Colonic mucosa (tissue), 4 donors: ENCODE results near the gene NAALAD2. TPM values are rescaled to one million over a fixed set of nuclear protein-coding genes. Genes with fewer than 3 reads are reported as not detected.
"Not testable (repeated sequence)": the region's sequence is repeated elsewhere in the genome, so short reads cannot be mapped to it uniquely, and the experiment has no call there.

Experiments
- DNase-seq: peaks from one replicate; pipeline ENCODE4 v3.0.0-alpha.2; 2020
- H3K27ac ChIP-seq: fragments of 200-600 bp; one replicate; pipeline ENCODE4 v1.8.0; 2021
- H3K27me3 ChIP-seq: fragments of 200-600 bp; one replicate; pipeline ENCODE4 v1.8.0; 2021
- H3K36me3 ChIP-seq: fragments of 200-600 bp; one replicate; pipeline ENCODE4 v1.8.0; 2021
- H3K4me1 ChIP-seq: fragments of 200-600 bp; one replicate; pipeline ENCODE4 v1.8.0; 2021; ENCODE audit warnings: mild to moderate bottlenecking
- H3K4me3 ChIP-seq: fragments of 200-600 bp; one replicate; pipeline ENCODE4 v1.8.0; 2021
- H3K9ac ChIP-seq, 2 donors: one replicate each; pipeline ENCODE4 v1.7.0; 2013; ENCODE audit warnings: control low read depth in 2 of 2, low read depth in 2 of 2, low read length in 2 of 2
- H3K9me3 ChIP-seq: fragments of 200-600 bp; one replicate; pipeline ENCODE4 v1.8.0; 2021
- intact Hi-C: fragments of 100-400 bp; cut with DNase I; formaldehyde crosslinking; loops from one replicate; pipeline ENCODE4 v1.14.1; 2022
- total RNA-seq, 2 donors: library from RNA; stranded (reverse); fragmentation: NEBNext Ultra II Directional in 1 of 2; extraction: Animal tissue kit (Norgen Biotek cat#: 25700) in 1 of 2; gene quantifications; one replicate each; pipeline ENCODE4 v1.2.1, GENCODE V29; 2021
- TF ChIP-seq, protein P1 (sequence below): fragments of 200-600 bp; IDR thresholded peaks from one replicate; pipeline ENCODE4 v1.8.0; 2022; ENCODE audit warnings: antibody characterized with exemption, mild to moderate bottlenecking
- donor health status: healthy.
- donor health status: DM: no; HTN: no; CAD: no.
- donor health status: DM: no; HTN: no; CAD: no.

NAALAD2 gene
- total RNA-seq, 2 donors from 2014 or later: 0.25 to 0.61 TPM

DNA sequence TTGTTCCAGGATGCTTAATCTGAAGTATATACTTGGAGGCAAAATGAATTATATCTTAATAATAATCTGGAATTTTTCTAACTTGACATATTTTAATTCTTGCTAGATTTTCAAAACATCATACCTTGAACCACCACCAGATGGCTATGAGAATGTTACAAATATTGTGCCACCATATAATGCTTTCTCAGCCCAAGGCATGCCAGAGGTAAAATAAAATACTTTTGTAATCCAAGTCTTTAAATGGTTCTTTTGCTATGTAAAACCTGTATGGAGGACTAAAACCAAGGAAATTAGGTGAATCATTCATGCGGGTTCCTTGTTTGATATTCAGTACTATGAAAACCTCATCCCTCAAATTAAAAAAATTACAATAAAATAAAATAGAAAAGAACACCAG lies 14.4 kb downstream of the NAALAD2 start:
- H3K36me3 ChIP-seq: no peaks in the 10 kb centered on the region
- no peaks in the 10 kb centered on the region for H3K27me3 ChIP-seq
- no peaks in the 10 kb centered on the region for H3K4me1 ChIP-seq
- H3K4me3 ChIP-seq: no peak overlapping the region
- DNase-seq: no peak
- no peaks in the 10 kb centered on the region for H3K9me3 ChIP-seq
- no peak overlapping the region for H3K9ac ChIP-seq
- H3K27ac ChIP-seq: no peak overlapping the region
- TF ChIP-seq, protein P1, sequence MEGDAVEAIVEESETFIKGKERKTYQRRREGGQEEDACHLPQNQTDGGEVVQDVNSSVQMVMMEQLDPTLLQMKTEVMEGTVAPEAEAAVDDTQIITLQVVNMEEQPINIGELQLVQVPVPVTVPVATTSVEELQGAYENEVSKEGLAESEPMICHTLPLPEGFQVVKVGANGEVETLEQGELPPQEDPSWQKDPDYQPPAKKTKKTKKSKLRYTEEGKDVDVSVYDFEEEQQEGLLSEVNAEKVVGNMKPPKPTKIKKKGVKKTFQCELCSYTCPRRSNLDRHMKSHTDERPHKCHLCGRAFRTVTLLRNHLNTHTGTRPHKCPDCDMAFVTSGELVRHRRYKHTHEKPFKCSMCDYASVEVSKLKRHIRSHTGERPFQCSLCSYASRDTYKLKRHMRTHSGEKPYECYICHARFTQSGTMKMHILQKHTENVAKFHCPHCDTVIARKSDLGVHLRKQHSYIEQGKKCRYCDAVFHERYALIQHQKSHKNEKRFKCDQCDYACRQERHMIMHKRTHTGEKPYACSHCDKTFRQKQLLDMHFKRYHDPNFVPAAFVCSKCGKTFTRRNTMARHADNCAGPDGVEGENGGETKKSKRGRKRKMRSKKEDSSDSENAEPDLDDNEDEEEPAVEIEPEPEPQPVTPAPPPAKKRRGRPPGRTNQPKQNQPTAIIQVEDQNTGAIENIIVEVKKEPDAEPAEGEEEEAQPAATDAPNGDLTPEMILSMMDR: no peak
- intact Hi-C loops: no loop called here

DNA sequence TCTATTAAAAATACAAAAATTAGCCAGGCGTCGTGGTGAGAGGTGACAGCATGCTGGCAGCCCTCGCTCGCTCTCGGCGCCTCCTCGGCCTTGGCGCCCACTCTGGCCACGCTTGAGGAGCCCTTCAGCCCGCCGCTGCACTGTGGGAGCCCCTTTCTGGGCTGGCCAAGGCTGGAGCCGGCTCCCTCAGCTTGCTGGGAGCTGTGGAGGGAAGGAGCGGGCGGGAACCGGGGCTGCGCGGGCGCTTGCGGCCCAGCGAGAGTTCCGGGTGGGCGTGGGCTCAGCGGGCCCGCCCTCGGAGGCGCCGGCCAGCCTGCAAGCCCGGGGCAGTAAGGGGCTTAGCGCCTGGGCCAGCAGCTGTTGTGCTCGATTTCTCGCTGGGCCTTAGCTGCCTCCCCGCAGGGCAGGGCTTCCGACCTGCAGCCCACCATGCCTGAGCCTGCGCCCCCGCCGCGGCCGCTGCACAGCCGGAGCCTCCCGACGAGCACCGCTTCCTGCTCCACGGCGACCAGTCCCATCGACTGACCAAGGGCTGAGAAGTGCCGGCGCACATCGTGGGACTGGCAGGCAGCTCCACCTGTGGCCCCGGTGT lies 32.6 kb downstream of the NAALAD2 start:
- intact Hi-C loops, H3K36me3 ChIP-seq, H3K9ac ChIP-seq, H3K4me3 ChIP-seq, H3K27ac ChIP-seq, DNase-seq, H3K27me3 ChIP-seq, H3K9me3 ChIP-seq, H3K4me1 ChIP-seq: not testable (repeated sequence)

DNA sequence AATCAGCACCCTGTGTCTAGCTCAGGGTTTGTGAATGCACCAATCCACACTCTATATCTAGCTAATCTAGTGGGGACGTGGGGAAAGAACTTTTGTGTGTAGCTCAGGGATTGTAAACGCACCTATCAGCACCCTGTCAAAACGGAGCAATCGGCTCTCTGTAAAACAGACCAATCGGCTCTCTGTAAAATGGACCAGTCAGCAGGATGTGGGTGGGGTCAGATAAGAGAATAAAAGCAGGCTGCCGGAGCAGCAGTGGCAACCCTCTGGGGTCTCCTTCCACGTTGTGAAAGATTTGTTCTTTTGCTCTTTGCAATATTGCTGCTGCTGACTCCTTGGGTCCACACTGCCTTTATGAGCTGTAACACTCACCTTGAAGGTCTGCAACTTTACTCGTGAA lies 33.2 kb downstream of the NAALAD2 start:
- H3K9me3 ChIP-seq, H3K4me1 ChIP-seq, H3K27me3 ChIP-seq, DNase-seq, H3K4me3 ChIP-seq, H3K36me3 ChIP-seq, H3K27ac ChIP-seq, H3K9ac ChIP-seq, intact Hi-C loops: not testable (repeated sequence)

DNA sequence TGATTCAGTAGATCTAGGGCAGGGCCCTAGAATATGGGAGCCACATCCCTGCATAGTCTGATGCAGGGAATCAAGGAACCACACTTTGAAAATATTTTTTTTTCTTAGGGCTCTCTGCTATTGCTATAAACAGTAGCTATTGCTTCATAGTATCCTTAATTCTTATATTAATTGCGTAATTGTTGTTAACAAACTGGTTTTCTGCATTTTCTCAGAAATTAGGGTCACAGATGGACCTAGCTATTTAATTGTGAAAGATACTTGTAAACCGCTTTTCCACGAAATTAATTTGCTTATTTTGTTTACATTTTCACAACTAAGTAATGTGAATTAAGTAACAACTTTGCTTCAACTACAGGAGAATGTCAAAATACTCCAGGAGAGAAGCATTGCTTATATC lies 34.1 kb downstream of the NAALAD2 start:
- Histone ChIP-seq H3K4me1 (no peaks in the 10 kb centered on the region), H3K27ac (no peak overlapping the region), H3K36me3 (no peaks in the 10 kb centered on the region), H3K9me3 (no peaks in the 10 kb centered on the region), H3K27me3 (no peaks in the 10 kb centered on the region), H3K9ac (no peak overlapping the region), H3K4me3 (no peak overlapping the region)
- intact Hi-C loops: no loop called here
- TF ChIP-seq, protein P1: no peak
- DNase-seq: no peak

DNA sequence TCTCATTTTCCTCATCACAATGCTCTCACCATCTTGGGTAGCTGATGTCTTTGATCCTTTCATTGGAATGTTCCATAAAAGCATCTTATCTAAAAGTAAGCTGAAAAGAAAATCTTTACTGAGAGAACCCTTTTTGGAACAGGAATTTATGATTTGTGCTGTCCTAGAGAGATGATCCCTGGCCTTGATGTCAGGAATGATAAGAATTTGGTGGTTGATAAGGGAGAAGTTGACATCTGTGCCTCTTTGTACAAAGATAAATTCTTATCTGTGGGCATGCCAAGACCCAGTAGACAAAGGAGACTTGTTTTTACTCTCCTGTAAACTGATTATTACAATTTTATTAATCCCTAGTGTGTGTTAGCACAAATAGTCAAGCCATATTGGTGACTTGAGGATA lies 36.9 kb downstream of the NAALAD2 start:
- TF ChIP-seq, protein P1: no peak
- H3K9me3 ChIP-seq: no peaks in the 10 kb centered on the region
- H3K9ac ChIP-seq: no peak overlapping the region
- H3K36me3 ChIP-seq: no peaks in the 10 kb centered on the region
- H3K27ac ChIP-seq: no peak overlapping the region
- no peaks in the 10 kb centered on the region for H3K4me1 ChIP-seq
- no peak for DNase-seq
- no peak overlapping the region for H3K4me3 ChIP-seq
- H3K27me3 ChIP-seq: no peaks in the 10 kb centered on the region
- intact Hi-C loops: no loop called here

DNA sequence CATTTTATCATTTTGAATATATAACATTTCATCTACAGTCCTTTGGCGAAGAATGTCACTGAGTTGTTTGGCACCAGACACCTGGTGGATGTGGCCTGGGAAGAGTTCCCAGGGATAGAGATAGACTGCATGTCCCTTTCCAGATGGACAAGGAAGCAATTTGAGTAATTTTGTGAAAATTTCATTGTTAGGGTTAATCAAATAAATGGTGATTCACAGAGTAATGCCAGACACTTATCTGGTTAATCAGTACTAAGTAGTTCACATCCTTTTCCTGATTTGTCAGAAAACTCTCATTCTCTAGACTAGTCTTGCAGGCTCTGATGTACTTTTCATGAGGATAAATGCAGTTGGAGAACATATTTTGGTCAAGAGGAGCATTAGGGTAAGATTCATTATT lies 41.6 kb downstream of the NAALAD2 start:
- intact Hi-C loops: no loop called here
- Histone ChIP-seq H3K9ac (no peak overlapping the region), H3K27me3 (no peaks in the 10 kb centered on the region), H3K4me3 (no peak overlapping the region), H3K4me1 (no peaks in the 10 kb centered on the region), H3K9me3 (no peaks in the 10 kb centered on the region), H3K36me3 (no peaks in the 10 kb centered on the region), H3K27ac (no peak overlapping the region)
- TF ChIP-seq, protein P1: no peak
- no peak for DNase-seq

DNA sequence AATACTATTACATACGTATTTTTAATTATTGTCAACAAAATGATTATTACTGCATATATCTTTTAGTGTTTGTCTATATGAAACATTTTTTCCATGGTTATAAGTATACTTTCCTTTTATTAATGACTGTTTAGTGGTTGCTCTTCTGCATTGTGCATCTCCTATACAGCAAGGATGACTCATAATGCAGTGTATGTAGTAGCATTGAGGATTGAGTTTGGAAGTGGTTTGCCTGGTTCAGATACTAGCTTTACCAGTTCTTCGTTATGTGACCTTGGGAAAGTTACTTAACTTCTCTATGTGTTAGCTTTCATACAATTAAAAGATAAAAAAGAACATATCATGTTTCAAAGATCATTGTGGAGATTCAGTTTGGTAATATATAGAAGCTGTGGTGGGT lies 44.3 kb downstream of the NAALAD2 start:
- no peak for DNase-seq
- TF ChIP-seq, protein P1: no peak
- no peaks in the 10 kb centered on the region for H3K9me3 ChIP-seq
- no peaks in the 10 kb centered on the region for H3K4me1 ChIP-seq
- no peaks in the 10 kb centered on the region for H3K27me3 ChIP-seq
- no peaks in the 10 kb centered on the region for H3K36me3 ChIP-seq
- H3K4me3 ChIP-seq: no peak overlapping the region
- H3K27ac ChIP-seq: no peak overlapping the region
- intact Hi-C loops: no loop called here
- no peak overlapping the region for H3K9ac ChIP-seq
